Fibroblast of peridontal ligament (primary cell): ENCODE results near the gene LSM14B.
A peak's percentile ranks its signal among the peaks of the same experiment; 100 is the strongest.
"Not testable (repeated sequence)": the region's sequence is repeated elsewhere in the genome, so short reads cannot be mapped to it uniquely, and the experiment has no call there.

Source experiments
- DNase-seq: peaks from one replicate; pipeline ENCODE4 v3.0.0-alpha.2; 2010; ENCODE audit errors: extremely low read depth

LSM14B gene

DNA sequence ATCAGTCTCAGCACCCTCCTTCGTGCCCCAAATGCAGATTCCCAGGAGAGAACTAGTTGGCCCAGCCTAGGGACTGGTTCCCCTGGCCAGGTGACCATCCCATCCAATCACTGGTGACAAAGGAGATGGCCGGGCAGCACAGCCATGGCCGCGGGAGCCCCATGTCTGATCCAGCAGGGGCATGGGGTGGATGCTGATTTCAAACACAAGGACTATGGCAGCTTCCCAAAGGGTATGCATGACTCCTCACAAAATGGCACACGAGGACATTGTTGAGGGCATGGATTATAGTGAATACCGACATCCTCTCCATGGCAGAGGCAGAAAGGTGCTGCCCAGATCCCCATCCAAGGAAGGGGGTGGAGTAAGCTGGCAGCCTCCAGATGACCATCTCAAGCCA is 9.9 kb upstream of the LSM14B start:
- no peak for DNase-seq

DNA sequence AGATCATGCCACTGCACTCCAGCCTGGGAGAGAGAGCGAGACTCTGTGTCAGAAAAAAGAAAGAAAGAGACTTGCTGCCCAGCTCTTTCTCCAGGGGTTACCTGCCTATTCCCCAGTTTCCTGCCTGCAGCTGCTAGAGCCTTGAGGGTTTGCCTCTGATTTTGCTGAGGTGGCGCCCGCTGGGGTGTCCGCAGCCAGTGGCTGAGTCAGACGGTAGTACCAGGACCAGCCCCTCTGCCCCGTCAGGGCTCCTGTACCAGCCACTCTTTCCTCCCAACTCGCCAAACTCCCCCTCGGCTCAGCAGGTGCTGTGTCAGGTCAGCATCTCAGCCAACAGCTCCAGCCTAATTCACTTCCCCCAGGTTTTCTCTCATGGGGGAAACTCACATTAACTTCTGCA is 7.4 kb upstream of the LSM14B start:
- DNase-seq, result no peak

DNA sequence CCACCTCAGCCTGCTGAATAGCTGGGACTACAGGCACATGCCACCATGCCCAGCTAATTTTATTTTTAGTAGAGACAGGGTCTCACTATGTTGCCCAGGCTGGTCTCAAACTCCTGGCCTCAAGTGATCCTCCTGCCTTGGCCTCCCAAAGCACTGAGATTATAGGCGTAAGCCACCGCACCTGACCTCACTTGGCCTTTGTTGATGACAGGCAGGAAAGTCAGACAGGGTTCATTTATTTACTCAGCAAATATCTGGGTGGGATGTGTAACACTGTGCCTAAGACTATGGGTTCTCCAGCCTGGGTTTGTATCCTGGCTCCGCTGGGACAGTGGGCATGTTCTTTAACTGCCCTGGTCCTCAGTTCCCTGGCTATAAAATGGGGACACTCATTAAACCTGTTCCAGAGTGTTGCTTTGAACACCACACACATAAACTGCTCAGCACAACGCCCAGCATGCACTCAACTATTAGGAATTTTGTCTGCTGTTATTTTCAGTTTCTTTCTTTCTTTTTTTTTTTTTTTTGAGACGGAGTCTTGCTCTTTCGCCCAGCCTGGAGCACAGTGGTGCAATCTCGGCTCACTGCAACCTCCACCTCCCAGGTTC is 6.4 kb upstream of the LSM14B start:
- not testable (repeated sequence) for DNase-seq

DNA sequence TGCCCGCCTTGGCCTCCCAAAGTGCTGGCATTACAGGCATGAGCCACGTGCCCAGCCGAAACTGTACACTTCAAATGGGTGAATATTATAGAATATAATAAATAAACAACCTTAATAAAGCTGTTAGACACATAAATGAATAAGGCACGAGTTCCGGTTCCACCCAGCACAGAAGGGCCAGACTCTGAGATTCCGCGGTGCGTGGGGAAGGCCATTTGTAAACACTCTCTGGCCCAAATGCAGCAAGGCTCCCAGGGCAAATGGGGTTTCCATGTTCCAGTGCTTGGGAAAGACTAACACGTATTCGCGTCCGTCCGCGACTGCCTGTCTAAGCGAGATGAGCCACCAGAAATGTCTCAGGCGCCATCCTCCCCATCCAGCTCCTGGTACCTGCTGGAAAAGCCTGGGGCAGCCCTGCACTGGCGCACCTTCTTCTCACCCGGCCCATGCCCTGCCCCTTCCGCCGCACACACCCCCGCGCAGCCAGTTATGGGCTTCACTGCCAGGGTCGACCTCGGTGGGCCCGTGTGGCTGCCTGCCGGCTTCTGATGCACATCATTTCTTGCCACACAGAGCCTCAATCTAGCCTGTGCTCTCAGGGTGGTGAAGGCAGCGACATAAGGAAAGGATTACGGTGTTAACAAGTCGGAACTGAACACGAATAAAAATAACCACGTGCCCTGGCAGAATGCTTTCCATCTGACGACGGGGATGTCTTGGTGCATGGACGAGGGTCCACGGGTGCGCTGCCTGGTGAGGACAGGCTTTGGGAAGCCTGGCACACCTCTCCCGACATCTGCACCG is 5.5 kb upstream of the LSM14B start:
- DNase-seq, result no peak

DNA sequence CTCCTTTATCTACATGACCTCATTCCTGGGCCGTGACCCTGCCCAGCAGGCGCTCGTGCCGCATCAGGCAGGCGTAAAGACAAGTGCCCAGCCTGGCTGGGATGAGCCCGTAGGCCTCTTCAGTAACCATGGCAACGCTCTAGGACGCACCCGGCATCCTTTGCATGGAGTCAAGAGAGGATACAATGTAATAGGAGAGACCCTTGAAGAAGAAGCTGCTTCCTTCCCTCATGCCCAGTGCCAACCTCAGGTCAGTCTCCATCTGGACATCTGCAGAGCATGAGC is 5.0 kb upstream of the LSM14B start:
- no peak for DNase-seq

DNA sequence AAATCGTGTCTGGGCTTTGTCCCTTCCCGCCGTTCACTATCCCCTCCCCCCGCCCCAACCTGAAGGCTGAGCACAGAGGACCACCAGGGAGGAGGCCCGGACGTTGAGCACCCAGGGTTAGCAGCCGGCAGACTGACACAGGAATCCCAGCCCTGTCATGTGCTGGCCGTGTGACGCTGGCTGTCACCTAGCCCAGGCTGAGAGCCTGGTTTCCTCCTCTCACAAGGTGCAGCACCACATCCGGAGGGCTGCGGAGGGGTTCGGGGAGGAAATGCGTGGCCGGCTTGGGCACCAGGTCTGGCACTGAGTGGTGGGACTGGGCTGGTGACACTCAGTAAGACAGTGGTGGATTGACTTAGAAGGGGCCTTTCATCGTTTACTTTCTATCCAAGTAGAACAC is 4.6 kb upstream of the LSM14B start:
- DNase-seq, result no peak

DNA sequence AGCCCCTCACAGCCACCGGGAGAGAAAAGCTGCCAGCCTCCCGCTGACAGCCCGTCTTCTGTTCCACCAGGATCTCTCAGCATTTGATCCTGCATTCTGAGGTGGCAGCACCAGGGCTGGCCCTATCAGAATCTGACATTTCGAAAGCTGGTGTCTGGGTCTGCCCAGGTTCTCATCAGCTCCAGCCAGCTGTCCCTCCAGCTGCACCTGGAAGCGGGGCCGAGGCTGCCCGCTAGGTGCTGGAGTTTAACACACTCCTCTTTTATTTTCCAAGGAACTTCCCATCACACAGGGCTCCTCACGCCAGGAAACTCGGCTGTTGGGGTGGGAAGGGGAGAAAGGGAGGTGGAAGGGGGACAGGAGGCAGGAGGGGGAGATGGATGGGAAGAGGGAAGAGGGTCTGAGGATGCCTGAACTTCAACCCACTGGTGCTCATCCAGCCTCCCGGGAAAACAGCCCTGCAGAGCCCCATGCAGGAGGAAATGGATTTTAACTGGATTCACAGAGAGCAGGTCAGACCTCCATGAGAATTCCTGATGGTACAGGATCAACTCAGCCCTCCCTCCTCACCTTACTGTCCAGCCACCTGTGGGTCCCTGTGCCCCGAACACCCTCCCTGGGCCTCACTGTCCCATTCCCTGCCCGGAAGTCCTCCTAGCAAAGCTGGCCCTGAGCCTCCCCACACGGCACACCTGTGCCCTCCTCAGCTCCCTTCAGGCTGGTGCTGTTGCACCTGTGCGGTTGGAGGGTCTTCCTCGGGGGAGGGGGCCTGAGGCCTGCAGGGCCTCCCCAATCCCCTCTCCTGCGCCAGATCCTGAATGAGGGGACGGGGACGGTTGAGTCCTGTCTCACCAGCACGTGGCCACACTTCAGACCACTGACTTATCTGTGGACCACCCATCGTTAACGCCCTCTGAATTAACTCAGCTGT is 3.9 kb upstream of the LSM14B start:
- DNase-seq, result no peak

DNA sequence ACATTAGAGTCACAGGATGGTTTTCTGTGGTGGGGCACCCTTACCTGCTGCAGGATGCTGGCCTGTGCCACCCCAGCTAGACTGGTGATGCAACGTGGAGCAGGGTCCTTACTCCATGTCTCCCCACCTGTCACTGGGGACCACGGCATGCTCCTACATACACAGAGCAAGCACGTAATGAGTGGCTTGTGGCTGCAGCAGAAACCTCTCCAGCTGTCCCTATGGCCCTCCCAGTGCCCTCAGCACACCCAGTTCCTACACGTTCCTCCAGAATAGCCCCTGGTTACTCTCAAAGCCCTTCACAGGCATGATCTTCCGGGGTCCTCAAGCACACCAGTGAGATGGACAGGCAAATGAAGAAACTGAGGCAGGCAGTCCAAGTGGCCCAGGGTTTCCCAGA is 3.2 kb upstream of the LSM14B start:
- no peak for DNase-seq

DNA sequence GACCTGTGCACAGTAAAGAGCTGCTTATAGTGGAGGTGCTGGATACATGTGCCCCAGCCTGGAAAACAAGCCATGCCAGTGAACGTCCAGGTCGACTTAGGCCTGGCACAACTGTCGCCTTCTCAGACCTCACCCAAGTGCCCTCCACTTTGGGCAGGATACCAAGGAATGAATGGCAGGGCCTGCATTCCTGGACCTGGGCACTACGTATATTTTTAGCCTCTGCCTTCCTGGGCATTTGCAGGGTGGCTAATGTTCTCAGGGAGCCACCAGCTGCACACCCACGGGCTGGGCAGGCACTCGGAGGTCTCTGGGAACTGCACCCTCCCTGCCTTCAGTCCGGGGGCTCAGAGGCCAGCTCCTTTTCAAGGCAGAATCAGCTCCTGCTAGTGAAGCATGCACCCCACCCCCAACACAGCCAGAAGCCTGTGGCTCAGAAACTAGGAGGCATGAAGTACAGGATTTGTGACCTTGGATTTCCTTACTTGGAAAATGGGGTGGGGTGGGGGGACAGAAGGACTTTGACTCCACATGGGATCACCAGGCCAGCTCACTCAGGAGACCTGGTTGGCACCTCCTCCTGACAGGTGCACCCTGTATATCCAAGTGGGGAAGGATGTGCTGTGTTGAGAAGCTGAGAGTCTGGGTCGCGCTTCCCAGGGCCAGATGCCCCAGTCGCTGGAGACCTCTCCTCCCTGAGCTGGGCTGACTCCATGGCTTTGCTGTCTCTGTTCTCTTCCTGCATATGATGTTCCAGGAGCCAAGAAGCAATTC is 2.5 kb upstream of the LSM14B start:
- DNase-seq, result no peak

DNA sequence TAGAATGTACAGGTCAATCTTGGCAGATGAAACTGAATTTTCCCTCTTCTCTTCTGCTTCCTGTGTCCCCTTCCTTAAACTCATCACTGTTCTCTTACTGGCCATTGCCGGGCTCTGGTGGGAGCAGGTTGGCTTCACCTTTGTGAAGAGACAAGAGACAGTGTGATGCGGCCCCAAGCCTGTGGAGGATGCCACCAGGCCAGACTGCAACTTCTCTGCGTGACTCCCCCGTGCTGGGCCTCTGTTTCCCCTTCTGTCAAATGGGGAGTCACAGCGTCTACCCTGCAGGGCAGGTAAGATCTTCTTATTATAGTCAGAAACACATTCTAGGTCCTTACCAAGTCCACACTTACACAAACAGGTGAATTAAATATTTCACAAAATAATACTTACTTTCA is 1.9 kb upstream of the LSM14B start:
- no peak for DNase-seq

DNA sequence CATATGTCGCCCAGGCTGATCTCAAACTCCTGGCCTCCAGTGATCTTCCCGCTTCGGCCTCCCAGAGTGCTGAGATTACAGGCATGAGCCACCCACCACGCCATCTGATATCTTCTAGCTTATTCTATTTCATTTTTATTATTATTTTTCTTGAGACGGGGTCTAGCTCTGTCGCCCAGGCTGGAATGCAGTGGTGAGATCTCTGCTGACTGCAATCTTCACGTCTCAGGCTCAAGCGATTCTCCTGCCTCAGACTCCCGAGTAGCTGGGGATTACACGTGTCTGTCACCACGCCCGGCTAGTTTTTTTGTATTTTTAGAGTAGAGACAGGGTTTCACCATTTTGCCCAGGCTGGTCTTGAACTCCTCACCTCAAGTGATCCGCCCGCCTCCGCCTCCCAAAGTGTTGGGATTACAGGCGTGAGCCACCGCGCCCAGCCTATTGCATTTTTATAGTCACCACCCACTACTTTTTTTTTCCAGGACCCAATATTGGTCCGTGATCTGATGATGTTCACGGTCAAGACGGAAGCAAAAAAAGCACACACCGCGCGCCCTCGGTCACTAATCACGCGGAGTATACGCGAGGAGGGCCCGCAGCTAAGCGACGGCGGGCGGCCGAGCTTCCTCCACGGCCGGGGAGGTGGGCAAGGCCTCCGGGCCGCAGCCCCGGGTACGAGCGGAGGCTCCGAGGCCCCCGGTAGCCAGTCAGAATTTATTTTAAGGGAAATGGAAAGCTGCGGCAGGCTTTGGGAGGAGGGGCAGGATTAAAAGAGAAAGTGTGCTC is 1.1 kb upstream of the LSM14B start:
- DNase-seq, result peak; percentile 76

DNA sequence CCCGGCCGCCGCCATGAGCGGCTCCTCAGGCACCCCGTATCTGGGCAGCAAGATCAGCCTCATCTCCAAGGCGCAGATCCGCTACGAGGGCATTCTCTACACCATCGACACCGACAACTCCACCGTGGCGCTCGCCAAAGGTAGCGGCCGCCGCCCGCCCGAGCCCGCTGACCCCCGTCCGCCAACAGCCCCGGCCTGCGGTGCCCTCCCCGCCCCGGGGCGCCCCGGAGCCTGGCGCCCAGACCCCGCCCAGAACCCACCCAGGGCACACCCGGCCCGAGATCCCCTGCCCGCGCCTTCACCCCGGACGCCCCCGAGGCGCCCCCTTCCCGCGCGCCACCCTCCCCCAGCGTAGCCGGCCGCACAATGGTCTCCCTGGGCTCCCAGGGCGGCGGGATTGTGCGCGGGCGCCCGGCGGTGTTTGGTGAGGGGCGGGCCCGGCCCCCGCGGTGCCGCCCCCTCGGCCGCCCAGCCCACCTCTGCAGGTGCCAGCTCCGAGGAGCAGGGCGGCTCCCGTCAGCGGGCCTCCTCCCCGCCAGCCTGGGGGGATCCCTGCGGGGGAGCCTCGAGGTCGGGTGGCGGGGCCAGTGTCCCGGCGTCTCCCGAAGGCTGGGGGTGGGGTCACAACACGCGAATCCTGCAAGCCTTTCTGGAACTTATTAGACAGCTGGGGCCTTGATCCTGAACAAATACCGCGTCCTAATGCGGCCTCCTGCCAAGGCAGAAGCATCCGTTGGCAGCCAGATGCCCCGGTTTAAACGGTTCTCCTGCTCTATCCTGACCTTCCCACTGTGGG is 577 bp downstream of the LSM14B start:
- DNase-seq, result peak; percentile 31

DNA sequence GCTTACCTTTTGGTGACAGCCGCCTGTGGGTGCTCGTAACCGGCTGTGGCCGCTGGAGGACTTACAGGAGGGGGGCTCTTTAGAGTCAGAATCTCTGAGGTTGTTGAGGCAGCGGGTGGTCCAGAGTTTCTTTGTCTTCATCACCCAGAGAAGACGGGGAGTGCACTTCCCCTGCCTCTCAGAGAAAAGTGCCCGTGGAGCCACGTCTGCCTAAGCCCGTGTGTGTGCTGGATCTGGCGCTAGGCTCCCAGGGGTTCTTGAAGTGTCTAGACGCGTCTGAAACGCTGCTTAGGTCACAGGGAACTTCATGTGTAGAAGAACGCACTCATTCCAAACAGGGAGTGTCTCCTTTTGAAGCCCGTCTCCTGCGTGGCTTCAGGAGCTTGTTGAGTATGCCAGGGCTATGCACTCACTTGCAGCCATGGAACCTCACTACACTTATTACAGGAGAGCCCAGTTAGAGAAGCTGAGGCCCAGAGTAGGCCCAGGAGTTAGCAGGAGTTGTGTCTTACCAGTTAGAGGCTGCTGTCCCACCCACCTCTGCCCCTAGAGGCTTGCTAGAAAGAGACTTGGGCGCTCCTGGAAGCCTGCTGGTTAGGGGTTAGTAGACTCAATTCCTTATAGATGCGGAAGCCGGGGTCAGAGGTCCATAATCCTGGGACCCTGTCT is 1.3 kb downstream of the LSM14B start:
- peak; percentile 30 for DNase-seq

DNA sequence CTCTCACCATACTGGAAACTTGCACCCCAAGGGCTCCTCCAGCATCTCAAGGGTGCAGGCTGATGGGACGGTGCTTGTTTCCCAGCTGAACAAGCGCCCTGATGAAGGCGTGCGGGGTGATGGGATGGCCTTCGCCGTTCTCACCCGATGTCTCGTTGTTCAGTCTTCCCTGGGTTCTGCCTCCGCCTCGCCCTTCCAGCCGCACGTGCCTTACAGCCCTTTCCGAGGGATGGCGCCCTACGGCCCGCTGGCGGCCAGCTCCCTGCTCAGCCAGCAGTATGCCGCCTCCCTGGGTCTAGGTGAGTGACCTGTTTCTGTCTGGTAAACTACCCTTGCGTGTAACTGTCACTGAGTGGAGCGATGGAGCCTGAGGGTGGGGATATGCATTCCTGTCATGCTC is 3.9 kb downstream of the LSM14B start:
- DNase-seq, result no peak

DNA sequence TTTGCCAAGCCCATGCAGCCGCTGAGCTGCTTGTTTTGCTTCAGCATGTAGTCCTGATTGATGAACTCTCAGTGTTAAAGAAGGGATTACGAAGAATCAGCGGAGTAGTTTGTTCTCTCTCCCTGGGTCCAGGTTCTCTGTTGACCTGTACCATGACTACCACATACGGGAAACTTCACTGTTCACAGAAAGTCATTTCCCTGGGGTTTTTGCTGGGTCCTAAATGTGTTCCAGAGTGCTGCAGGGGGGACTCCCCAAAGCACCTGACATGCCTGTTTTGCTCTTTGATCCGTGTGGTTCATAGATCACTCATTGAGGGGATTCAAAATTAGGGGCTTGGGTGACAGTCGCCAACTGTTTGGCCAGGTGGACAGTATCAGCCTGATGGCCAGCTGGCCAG is 5.5 kb downstream of the LSM14B start:
- DNase-seq, result no peak

DNA sequence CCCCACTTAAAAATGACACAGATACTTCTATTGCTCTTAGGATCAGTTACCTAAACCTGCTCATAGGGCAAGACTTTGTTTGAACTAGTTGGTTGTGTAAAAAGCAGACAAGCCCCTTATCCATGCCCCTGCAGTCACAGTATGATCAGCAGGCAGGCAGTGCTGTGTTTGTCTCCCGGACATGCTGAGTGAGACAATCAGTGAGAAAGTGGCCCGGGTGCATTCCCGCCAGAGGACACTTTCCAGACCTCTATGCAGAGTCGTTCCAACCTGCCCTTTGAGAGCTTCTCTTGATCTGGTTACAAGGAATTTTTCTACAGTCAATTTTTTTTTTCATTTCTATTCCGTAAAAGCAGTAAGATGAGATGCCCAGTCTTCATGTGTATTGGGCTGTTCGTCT is 6.2 kb downstream of the LSM14B start:
- DNase-seq, result no peak

DNA sequence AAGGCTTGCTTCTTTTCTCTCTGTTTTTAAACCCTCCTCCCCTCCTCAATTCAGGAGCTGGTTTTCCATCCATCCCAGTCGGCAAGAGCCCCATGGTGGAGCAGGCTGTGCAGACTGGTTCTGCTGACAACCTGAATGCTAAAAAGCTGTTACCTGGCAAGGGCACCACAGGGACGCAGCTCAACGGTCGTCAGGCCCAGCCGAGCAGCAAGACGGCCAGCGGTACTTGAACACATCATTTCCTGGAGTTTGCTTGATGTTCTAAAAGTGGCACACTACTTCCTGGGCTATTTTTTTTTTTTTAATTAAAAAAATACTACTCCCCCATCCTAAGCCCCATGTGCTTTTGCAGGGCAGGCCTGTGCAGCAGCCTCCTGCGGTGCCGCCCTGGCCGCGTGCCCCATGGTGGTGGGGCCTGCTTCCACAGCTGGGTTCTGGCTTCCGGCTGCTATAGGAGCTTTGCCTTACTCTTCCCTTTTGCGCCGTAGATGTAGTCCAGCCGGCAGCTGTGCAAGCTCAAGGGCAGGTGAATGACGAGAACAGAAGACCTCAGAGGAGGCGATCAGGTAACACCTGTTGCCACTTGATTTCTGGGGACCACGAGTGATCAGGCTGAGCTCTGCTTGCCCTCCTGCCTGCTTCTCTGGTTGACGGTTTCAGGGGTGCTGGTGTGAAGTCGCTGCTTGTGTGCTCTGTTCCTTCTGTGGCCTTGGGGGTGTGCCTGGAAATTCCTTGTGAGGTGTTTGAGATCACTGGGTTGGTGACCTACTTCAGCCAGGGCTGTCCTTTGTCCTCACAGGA is 7.7 kb downstream of the LSM14B start:
- DNase-seq, result no peak

DNA sequence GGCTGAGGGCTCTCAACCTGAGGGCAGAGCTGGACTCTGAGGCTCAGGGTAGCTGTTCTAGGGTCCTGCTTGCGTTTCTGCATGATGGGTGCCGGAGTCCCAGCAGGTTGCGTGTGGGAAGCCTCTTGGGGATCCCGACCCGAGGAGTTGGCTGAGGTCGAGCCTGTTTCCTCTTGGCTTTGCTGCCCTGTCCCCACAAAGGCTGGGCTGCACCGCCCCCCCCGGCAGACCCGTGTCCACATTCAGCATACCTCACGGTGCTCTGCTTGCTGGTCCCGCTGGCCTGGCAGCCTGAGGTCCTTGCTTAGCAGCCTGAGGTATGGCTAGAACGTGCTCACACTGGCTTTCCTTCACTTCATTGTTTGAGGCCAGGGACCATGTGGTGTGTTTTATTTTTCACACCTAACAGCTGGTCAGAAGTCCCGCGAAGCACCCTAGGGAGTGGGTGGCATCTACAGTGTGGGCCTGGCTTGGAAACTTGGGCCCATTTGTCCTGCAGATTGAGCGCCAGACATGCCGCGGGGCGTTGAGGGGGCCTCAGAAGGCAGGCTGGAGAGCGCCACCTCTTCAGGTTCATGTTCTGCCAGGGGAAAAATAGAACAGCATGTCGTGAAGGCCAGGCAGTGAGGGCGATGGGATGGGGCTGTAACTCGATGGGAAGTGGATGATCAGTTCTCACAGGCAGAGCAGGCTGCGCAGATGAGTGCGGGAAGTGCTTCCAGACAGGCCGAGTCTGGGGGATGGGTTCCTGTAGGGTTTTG is 9.5 kb downstream of the LSM14B start:
- no peak for DNase-seq
